H1 (cell line): ENCODE measurements around the gene PRSS50. TPM values are rescaled to one million over a fixed set of nuclear protein-coding genes. Genes with fewer than 3 reads are reported as not detected.
A peak's percentile ranks its signal among the peaks of the same experiment; 100 is the strongest.

Source experiments
- TAF7 ChIP-seq: optimal IDR thresholded peaks from 2 replicates; pipeline ENCODE3; 2011; ENCODE audit warnings: low read depth, mild to moderate bottlenecking, inconsistent platforms, low read length, moderate library complexity, borderline replicate concordance
- polyA plus RNA-seq, 7 experiments: library from polyadenylated mRNA; depleted of rRNA in 3 of 7; stranded (reverse) in 5 of 7; unstranded in 2 of 7; fragments of >200 nt in 5 of 7; fragments of 200-250 nt in 2 of 7; gene quantifications; 1 replicate in 5 of 7; 2 replicates in 1 of 7; 4 replicates in 1 of 7; pipeline versions ENCODE4 v1.2.1 to v1.2.3, GENCODE V29; 2011 to 2013; ENCODE audit warnings: missing spikeins in 2 of 7, mixed read lengths in 2 of 7
- total RNA-seq: library from RNA; stranded (reverse); fragmentation: NEBNext Ultra II Directional; extraction: Animal tissue kit (Norgen Biotek cat#: 25700); gene quantifications from 2 replicates; pipeline ENCODE4 v1.2.1, GENCODE V29; 2021
- TF ChIP-seq, protein P1 (sequence below): IDR thresholded peaks from 2 replicates; pipeline ENCODE4 v1.6.1; 2012; ENCODE audit warnings: inconsistent platforms

The PRSS50 gene
- total and polyA plus RNA-seq, 2 of the 8 experiments (the other 6 are each of a cell fraction or from before 2014, with no cell fraction given), result 0.47 to 0.71 TPM

DNA sequence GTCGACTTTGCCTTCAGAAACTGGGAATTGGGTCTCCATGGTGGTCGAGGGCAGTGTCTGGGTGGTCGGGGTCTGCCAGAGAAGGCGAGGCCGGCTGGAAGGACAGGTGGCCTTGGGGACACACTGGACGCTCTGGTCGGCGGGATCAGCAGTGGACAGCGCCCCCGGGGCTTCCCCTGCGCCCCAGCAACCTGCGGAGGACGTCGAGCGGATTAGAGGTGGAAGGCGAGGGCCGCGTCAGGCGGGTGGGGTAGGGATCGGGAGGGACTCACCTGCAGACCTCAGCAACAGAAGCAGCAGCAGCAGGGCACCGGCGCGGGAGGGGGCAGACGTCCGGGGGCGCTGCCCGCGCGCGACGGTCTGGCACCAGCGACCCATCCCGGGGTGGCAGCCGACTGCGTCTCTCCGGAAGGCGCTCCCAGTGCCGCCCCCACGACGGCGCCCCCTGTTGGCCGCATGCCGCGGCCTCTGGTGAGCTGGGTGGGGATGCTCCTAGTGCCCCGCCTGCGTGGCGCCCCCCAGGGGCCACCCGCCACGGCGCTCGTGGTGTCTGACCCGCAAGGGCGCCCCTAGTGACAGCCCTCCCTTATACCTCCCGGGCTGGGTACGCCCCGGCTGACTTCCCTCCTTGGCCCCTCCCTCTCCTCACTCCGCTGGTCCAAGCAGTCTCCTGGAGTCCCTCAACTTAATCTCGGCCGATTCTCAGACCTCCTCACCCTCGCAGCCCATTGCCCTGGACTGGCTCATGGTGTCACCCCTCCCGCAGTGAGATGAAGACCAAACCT, at the start of gene PRSS50 (continued):
- TF ChIP-seq, protein P1, sequence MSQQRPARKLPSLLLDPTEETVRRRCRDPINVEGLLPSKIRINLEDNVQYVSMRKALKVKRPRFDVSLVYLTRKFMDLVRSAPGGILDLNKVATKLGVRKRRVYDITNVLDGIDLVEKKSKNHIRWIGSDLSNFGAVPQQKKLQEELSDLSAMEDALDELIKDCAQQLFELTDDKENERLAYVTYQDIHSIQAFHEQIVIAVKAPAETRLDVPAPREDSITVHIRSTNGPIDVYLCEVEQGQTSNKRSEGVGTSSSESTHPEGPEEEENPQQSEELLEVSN, result no peak
- peak; percentile 82 for TF ChIP-seq TAF7
